Stimulated activated CD8-positive, alpha-beta memory T cell treated with anti-CD3 and anti-CD28 coated beads, Interleukin-12 subunit alpha, Interleukin-12 subunit beta, amount 100 ng/mL, for 24 hours (primary cell): ENCODE measurements around the gene SND1.

Experiments
- DNase-seq: peaks from one replicate; pipeline ENCODE4 v3.0.0-alpha.2; 2020; ENCODE audit errors: extremely low read depth

SND1 gene

DNA sequence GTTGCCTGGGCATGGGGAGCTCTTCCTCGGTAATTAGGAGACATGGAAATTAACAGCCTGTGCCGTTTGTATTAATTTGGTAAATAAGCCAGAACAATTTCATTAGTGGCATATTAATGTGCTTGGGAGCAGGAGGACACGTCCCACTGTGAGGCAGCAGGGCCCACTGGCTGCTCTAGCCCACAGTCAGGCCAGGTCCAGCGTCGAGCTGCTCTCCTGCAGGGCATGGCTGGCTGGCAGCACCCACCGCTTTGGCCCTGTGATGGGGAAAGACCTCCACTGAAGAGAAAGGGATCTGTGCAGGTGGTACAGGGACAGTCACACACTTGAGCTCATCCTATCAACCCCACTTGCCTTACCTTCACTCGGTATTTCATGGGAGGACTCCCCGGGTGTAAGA, 416.8 kb downstream of the SND1 start:
- no peak for DNase-seq

DNA sequence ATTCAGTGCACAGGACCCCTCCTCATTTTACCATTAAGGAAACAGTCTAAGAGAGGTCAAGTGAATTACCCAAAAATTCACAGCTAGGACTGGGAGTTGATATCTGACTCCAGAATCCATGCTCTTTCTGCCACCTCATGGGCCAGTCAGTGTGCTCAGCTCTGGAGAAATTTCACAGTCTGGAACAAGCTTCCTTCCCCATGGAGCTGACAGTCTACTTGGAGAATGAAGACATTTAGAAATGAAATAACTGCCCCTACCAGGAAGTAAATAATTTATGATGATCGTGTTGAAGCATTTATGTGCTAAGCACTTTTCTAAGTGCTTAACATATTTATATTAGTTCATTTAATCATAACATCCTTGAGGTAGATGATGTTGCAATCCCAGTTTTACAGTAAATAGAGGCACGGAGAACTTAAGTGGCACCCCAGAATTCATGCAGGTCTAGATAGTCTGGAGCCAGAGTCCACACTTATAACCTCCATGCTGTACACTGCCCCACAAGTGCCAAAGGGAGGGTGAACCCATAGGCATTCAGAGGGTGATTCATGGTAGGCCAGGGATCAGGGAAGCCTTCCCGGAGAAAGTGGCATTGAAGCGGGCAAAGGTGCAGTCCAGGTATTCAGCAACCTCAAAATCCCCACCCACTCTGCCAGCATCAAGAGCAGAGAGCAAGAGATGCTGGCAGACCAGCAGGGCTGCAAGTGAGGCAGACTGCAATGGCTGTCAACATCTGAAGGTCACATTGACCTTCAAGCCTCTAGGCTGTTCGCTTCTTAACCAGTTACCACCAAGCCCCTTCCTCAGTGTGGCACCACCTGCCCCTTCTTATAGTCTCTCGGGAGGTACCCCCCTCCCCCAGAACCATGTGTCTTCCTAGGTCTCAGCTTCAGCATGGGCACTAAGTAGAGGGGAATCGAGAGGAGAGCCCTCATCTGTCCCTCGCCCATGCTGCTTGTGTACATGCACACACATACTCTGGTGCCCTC, 417.7 kb downstream of the SND1 start:
- no peak for DNase-seq

GRCh38 chr7:128071376-128071775, 419.4 kb downstream of the SND1 start:
- DNase-seq: no peak

GRCh38 chr7:128071801-128072200, 419.8 kb downstream of the SND1 start:
- DNase-seq: no peak

GRCh38 chr7:128073671-128074310, 421.8 kb downstream of the SND1 start:
- no peak for DNase-seq

- no peak for DNase-seq
Observed at GRCh38 chr7:128074336-128074735, 422.3 kb downstream of the SND1 start.

GRCh38 chr7:128074736-128075135, 422.7 kb downstream of the SND1 start:
- no peak for DNase-seq

DNA sequence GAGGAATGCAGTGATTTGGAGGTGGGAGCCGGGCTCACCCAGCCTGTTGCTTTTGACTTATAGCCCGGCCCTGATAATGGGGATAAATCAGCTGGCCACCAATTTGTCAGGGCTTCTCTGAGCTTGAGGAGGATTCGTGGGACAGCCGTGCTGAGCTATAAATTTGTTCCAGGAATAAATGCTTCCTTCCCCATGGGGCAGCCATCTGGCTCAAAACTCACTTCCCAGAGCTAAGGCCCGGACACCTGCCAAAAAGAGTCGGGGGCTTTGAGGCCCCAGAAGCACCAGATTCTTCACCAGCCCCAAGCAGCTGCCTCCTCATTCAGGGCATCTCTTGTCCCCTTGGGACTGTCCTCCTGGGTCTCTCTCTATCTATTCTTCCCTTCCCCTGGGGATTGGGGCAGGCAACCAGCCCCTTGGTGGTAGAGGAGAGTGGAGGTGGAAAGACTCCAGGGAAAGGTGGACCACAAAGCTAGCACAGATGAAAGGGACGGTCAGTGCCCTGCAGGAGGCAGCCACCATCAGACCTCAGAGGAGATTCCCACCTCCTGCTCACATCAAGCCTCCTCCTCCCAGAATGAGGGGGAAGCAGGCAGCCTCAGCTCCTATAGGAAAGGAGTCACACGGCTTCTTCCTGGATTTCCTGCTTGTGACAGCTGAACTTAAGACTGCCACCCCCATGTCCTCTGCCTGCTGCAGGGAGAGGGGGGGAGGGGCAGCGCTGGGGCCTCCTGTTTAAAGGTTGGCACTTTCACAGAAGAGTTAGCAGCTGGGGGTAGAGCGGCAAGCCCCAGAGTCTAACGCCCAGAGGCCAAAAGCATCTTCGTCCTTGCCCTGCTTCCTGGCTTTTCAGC, 423.5 kb downstream of the SND1 start:
- DNase-seq: no peak

- DNase-seq: no peak
Observed at GRCh38 chr7:128076196-128076795, 424.3 kb downstream of the SND1 start.

GRCh38 chr7:128076796-128077271, 424.8 kb downstream of the SND1 start:
- DNase-seq: no peak

GRCh38 chr7:128078309-128078708, 426.3 kb downstream of the SND1 start:
- DNase-seq: no peak

DNA sequence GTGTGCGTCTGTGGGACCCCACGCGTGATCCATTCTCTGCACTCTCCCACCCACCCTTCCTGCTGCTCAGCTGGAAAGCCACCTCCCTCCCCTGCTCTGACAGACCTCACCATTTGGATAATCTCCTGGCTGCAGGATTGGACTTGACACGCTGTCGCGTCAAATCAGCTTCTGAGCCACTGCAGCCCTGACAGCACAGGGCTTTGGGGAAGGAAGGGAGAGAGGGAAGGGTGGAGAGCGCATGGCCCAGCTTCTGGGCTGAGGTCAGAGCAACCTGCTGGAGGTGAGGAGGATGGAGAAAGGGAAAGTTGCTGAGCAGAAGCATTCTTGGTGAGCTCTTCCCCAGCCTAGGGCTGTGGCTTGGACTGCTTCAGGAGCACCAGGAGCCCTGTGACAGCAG, 428.2 kb downstream of the SND1 start:
- no peak for DNase-seq

GRCh38 chr7:128081351-128081750, 429.4 kb downstream of the SND1 start:
- DNase-seq: no peak

DNA sequence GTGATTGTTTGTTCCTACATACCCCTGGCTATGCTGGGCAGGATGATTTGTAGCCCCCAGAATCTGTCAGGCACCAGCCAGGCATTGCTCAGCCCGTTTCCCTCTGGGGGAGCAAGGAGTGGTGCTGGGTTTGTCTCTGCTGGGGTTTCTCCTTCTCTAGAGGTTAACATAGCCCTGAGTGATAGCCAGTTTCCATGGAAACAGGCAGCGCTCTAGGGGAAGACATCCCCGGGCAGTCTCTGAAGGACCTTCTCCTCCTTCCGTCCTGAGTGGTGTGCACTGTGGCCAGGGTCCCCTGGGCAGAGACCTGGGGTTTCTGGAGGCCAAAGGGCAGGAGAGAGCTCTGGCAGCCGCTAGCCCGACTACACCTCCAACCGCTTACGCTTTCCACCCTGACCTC, 429.8 kb downstream of the SND1 start:
- no peak for DNase-seq

DNA sequence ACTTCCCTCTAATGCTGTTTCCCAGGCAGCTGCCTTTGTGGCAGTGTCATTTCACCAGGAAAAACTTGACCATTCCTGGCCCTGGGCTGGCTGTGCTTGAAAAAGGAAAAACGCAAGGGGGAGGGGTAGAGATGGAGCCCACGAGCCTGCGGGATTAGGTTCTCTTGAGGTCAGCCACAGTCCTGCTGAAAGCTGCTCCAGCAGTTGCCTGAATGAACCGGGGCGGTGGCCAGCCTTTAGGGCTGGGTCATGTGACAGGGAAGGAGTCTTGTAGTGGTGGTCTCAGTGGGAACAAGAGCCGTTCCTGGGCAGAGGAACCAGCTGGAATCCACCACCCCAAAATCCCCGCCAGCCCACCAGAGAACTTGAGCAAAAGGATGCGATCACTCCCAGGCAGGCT, 430.4 kb downstream of the SND1 start:
- no peak for DNase-seq

GRCh38 chr7:128084896-128085608, 433.1 kb downstream of the SND1 start:
- no peak for DNase-seq

DNA sequence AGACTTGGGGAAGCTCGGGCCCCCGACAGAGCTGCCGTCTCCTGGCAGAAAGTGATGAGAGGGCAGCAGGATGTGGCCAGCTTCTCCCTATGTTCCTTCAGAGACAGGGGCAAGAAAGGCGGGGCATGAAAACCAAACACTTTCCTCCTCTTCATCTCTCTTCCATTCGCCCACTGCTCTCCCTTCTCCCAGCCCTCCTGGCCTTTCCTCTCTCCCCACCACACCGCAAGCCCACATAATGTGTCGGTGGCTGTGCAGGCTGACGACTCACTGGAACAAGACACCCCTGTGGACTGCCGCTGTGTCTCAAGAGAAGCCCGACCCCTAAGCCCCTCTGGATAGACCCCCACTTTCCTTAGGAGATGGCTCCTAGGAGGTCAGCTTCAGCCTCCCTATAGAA, 438.5 kb downstream of the SND1 start:
- DNase-seq: no peak

GRCh38 chr7:128091106-128091505, 439.1 kb downstream of the SND1 start:
- no peak for DNase-seq

DNA sequence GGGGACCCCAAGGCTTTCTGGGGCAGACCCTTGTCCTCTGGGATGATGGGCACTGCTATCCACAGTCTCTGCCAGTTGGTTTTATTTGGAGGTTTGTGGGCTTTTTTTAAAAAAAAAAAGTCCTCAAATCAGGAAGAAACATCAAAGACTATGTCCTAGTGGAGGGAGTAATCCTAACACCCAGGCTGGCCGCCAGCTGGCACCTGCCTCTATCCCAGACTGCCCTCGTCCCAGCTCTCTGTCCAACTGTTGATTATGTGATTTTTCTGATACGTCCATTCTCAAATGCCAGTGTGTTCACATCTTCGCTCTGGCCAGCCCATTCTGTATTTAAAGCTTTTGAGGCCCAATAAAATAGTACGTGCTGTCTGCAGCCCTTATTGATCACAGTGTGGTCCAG, 440.2 kb downstream of the SND1 start:
- DNase-seq: no peak

DNA sequence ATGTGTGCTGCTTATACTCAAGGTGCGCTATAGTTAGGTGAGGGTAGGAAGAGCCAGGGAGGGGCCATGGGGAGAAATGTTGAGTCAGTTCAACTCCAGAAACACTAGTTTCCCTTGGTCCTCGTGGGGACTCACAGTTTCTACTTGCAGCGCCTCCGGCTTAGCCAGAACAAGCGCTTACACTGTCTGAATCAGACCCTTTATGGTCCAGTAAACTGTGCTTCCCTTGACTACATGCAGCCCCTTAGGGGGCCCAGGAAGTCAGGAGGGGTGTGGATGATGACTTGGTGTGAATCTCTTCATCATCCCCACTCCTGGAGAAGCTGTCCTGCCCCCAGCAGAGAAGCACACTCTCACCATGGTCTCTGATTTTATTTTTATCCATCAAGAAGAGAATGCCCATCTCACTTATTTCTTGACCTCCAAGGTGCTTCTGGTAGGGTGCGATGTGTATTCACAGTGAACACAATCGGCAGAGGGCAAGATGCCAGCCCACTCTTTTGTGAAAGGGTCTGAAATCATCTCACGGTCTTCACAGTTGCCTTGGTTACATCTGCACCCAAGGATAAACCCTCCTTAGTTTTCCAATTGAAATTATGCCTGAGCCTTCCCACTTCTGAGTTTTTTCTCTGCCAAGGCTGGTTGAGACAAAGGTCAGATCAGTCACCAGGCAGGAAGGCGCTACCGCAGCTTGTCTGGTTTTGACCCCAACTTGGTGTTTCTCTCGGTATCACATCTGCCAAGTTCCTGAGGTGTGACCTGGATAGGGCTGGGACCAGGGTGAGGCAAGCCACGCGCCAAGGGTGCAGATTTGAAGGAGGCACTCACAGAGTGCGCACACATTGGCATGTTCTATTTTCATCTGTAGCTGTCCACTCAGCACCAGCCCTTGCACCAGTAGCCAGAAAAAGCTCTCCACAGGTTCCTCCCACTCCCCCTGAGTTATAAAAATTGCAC, 441.9 kb downstream of the SND1 start:
- no peak for DNase-seq
